22Rv1 (cell line): ENCODE data around the gene TLE2.

Experiments used
- CTCF ChIP-seq: fragments of 450-650 bp; IDR thresholded peaks from 2 replicates; pipeline ENCODE4 v1.5.1; 2017; ENCODE audit warnings: mild to moderate bottlenecking
- ZFX ChIP-seq: fragments of 450-650 bp; IDR thresholded peaks from 2 replicates; pipeline ENCODE4 v1.6.1; 2017; ENCODE audit warnings: antibody characterized with exemption, borderline replicate concordance

- TF ChIP-seq CTCF (no peak), ZFX (no peak)
These were observed 1.8 kb downstream of the TLE2 start for GRCh38 chr19:3027292-3027691.
